Breast epithelium (tissue), 4 donors: ENCODE measurements around the gene UBP1. TPM values are rescaled to one million over a fixed set of nuclear protein-coding genes. Genes with fewer than 3 reads are reported as not detected.

Experiments used
- DNase-seq, 2 donors: peaks; one replicate each; pipeline ENCODE4 v3.0.0-alpha.2; 2019; ENCODE audit warnings: low spot score in 2 of 2
- H3K27ac ChIP-seq, 2 donors: fragments of 200-600 bp; sonication (generic) in 1 of 2; one replicate each; pipeline ENCODE4 v1.5.1; 2016 to 2019; ENCODE audit warnings: mild to moderate bottlenecking in 1 of 2
- H3K27me3 ChIP-seq, 2 donors: fragments of 200-600 bp; sonication (generic) in 1 of 2; one replicate each; pipeline versions ENCODE4 v1.5.1 to v1.6.0; 2017 to 2019; ENCODE audit warnings: control low read depth in 1 of 2, mild to moderate bottlenecking in 1 of 2
- H3K36me3 ChIP-seq: fragments of 200-600 bp; one replicate; pipeline ENCODE4 v1.5.1; 2019
- H3K4me1 ChIP-seq, 2 donors: fragments of 200-600 bp; sonication (generic); one replicate each; pipeline ENCODE4 v1.5.1; 2016 to 2019; ENCODE audit warnings: control low read depth in 1 of 2
- H3K4me3 ChIP-seq, 3 donors: fragments of 200-600 bp; sonication (generic); 1 replicate in 2 of 3; 2 replicates in 1 of 3; pipeline ENCODE4 v1.5.1; 2016 to 2019; ENCODE audit warnings: mild to moderate bottlenecking in 3 of 3, moderate library complexity in 2 of 3
- H3K9me3 ChIP-seq, 2 donors: fragments of 200-600 bp; sonication (generic) in 1 of 2; one replicate each; pipeline ENCODE4 v1.5.1; 2016 to 2019; ENCODE audit warnings: control low read depth in 1 of 2
- CTCF ChIP-seq, 3 donors: fragments of 450-650 bp; IDR thresholded peaks; one replicate each; pipeline ENCODE4 v1.5.1; 2016 to 2017; ENCODE audit warnings: antibody characterized with exemption in 3 of 3, mild to moderate bottlenecking in 3 of 3, moderate library complexity in 3 of 3
- POLR2A ChIP-seq: fragments of 450-650 bp; IDR thresholded peaks from one replicate; pipeline ENCODE4 v1.6.1; 2016; ENCODE audit warnings: antibody characterized with exemption, mild to moderate bottlenecking, moderate library complexity
- POLR2AphosphoS5 ChIP-seq, 3 donors: sonication (generic); formaldehyde crosslinking; IDR thresholded peaks; one replicate each; pipeline ENCODE4 v1.6.1; 2017; ENCODE audit warnings: antibody characterized with exemption in 3 of 3
- intact Hi-C: fragments of 100-400 bp; cut with DNase I; formaldehyde crosslinking; loops from one replicate; pipeline ENCODE4 v1.15.1; 2023; ENCODE audit warnings: low total_unique reads
- total RNA-seq, 3 donors: library from RNA; depleted of rRNA; stranded (reverse); fragments of >200 nt; gene quantifications; one replicate each; pipeline ENCODE4 v1.1.0, GENCODE V29; 2016

Gene UBP1
- total RNA-seq, 3 donors from 2014 or later = 55.2 to 73.8 (median 69.5) TPM

GRCh38 chr3:33401781-33402180, 38.4 kb downstream of the UBP1 start:
- DNase-seq = no peak
- no peaks in the 10 kb centered on the region for H3K27me3 ChIP-seq
- H3K27ac ChIP-seq = no peak overlapping the region
- H3K4me1 ChIP-seq = no peaks in the 10 kb centered on the region
- no peaks in the 10 kb centered on the region for H3K9me3 ChIP-seq
- peaks cover 12% of the 10 kb centered on the region for H3K36me3 ChIP-seq
- no peak overlapping the region for H3K4me3 ChIP-seq
- TF ChIP-seq CTCF (IDR thresholded peaks at IDR 0.05) (no peak), POLR2AphosphoS5 (IDR thresholded peaks at IDR 0.05) (no peak), POLR2A (no peak)
- intact Hi-C loops = no loop called here

- no peak overlapping the region for H3K27ac ChIP-seq
- no peaks in the 10 kb centered on the region for H3K27me3 ChIP-seq
- TF ChIP-seq CTCF (IDR thresholded peaks at IDR 0.05) (no peak), POLR2A (no peak), POLR2AphosphoS5 (IDR thresholded peaks at IDR 0.05) (no peak)
- no peaks in the 10 kb centered on the region for H3K4me1 ChIP-seq
- no peak for DNase-seq
- peaks cover 12% of the 10 kb centered on the region for H3K36me3 ChIP-seq
- H3K9me3 ChIP-seq = no peaks in the 10 kb centered on the region
- no peak overlapping the region for H3K4me3 ChIP-seq
- intact Hi-C loops = no loop called here
Measured at GRCh38 chr3:33398410-33398809, 41.8 kb downstream of the UBP1 start.

GRCh38 chr3:33395900-33396299, 44.3 kb downstream of the UBP1 start:
- no peak for DNase-seq
- no peaks in the 10 kb centered on the region for H3K4me1 ChIP-seq
- H3K4me3 ChIP-seq = no peak overlapping the region
- TF ChIP-seq POLR2A (no peak), POLR2AphosphoS5 (IDR thresholded peaks at IDR 0.05) (no peak), CTCF (IDR thresholded peaks at IDR 0.05) (no peak)
- peaks cover 12% of the 10 kb centered on the region for H3K36me3 ChIP-seq
- intact Hi-C loops = no loop called here
- no peaks in the 10 kb centered on the region for H3K9me3 ChIP-seq
- no peaks in the 10 kb centered on the region for H3K27me3 ChIP-seq
- H3K27ac ChIP-seq = no peak overlapping the region

GRCh38 chr3:33394403-33395054, 45.7 kb downstream of the UBP1 start:
- intact Hi-C loops = no loop called here
- H3K9me3 ChIP-seq = no peaks in the 10 kb centered on the region
- DNase-seq = no peak
- no peaks in the 10 kb centered on the region for H3K27me3 ChIP-seq
- TF ChIP-seq CTCF (IDR thresholded peaks at IDR 0.05) = no peak
- no peak for TF ChIP-seq POLR2A
- TF ChIP-seq POLR2AphosphoS5 (IDR thresholded peaks at IDR 0.05) = no peak
- no peaks in the 10 kb centered on the region for H3K4me1 ChIP-seq
- no peak overlapping the region for H3K4me3 ChIP-seq
- no peak overlapping the region for H3K27ac ChIP-seq
- H3K36me3 ChIP-seq = peaks cover 12% of the 10 kb centered on the region

- intact Hi-C loops = no loop called here
Measured at GRCh38 chr3:33392703-33393125, 47.5 kb downstream of the UBP1 start.

More at GRCh38 chr3:33392703-33393125, 47.5 kb downstream of the UBP1 start:
- Histone ChIP-seq H3K4me1 (no peaks in the 10 kb centered on the region), H3K27me3 (no peaks in the 10 kb centered on the region), H3K4me3 (no peak overlapping the region), H3K36me3 (no peaks in the 10 kb centered on the region), H3K9me3 (no peaks in the 10 kb centered on the region), H3K27ac (no peak overlapping the region)
- no peak for TF ChIP-seq POLR2A
- TF ChIP-seq POLR2AphosphoS5 (IDR thresholded peaks at IDR 0.05) = no peak
- TF ChIP-seq CTCF (IDR thresholded peaks at IDR 0.05) = no peak
- no peak for DNase-seq
